HEK293 (cell line): ENCODE data around the gene SLU7.
A peak's percentile ranks its signal among the peaks of the same experiment; 100 is the strongest.

Experiments
- CTCF ChIA-PET: fragments of 350-600 bp; formaldehyde crosslinking; extraction: SDS; loops from one replicate; lab custom pipeline; 2021; ENCODE audit warnings: antibody characterized with exemption; lab: Yijun Ruan, JAX
- POLR2A ChIA-PET: fragments of 300-600 bp; formaldehyde crosslinking; extraction: SDS; loops from one replicate; lab custom pipeline; 2020; ENCODE audit warnings: antibody characterized with exemption, inconsistent platforms; lab: Yijun Ruan, JAX
- H3K27ac ChIP-seq: fragments of 200-500 bp; sonication (Bioruptor generic); 2 replicates; pipeline ENCODE4 v1.5.1; 2014; ENCODE audit warnings: low read depth, low read length, control low read depth, inconsistent platforms; ENCODE audit errors: extremely low read depth
- H3K36me3 ChIP-seq, 2 experiments: fragments of 200-500 bp in 1 of 2; sonication (Bioruptor generic) in 1 of 2; 1 replicate in 1 of 2; 2 replicates in 1 of 2; pipeline ENCODE4 v1.5.1; 2014 to 2017; ENCODE audit warnings: inconsistent platforms in 2 of 2, low read length in 2 of 2; ENCODE audit not compliant: control insufficient read depth in 2 of 2, insufficient read depth in 1 of 2
- H3K4me1 ChIP-seq: fragments of 200-500 bp; sonication (Bioruptor generic); 2 replicates; pipeline ENCODE4 v1.5.1; 2014; ENCODE audit warnings: mild to moderate bottlenecking, low read length, inconsistent platforms; ENCODE audit not compliant: control insufficient read depth, insufficient read depth
- H3K4me3 ChIP-seq: 2 replicates; pipeline ENCODE4 v1.5.1; 2011; ENCODE audit warnings: low read depth, mild to moderate bottlenecking, control low read depth, low read length, moderate library complexity
- H3K9me3 ChIP-seq: fragments of 200-500 bp; sonication (Bioruptor generic); 2 replicates; pipeline ENCODE4 v1.5.1; 2014; ENCODE audit warnings: low read depth, low read length, inconsistent platforms; ENCODE audit not compliant: control insufficient read depth, insufficient read depth
- BCL11B ChIP-seq: fragments of 450-650 bp; formaldehyde crosslinking; IDR thresholded peaks from 2 replicates; pipeline ENCODE4 v1.5.1; 2016; ENCODE audit warnings: low read depth, missing biosample characterization, missing genetic modification characterization
- IKZF3 ChIP-seq: fragments of 450-650 bp; IDR thresholded peaks from 2 replicates; pipeline ENCODE4 v1.5.0; 2018; ENCODE audit warnings: missing biosample characterization, mild to moderate bottlenecking, missing genetic modification characterization, moderate library complexity
- KLF10 ChIP-seq: fragments of 450-650 bp; IDR thresholded peaks from 2 replicates; pipeline ENCODE4 v1.5.1; 2018; ENCODE audit warnings: missing biosample characterization, mild to moderate bottlenecking, missing genetic modification characterization
- MEIS1 ChIP-seq: sonication (generic); formaldehyde crosslinking; IDR thresholded peaks from 2 replicates; pipeline ENCODE4 v1.8.1; 2022; ENCODE audit warnings: missing genetic modification reagents, mild to moderate bottlenecking, borderline replicate concordance
- MZF1 ChIP-seq: fragments of 450-650 bp; formaldehyde crosslinking; IDR thresholded peaks from 2 replicates; pipeline ENCODE4 v1.5.1; 2017; ENCODE audit warnings: missing biosample characterization, missing genetic modification characterization, borderline replicate concordance
- SALL2 ChIP-seq: fragments of 450-650 bp; formaldehyde crosslinking; IDR thresholded peaks from 2 replicates; pipeline ENCODE4 v1.5.0; 2017; ENCODE audit warnings: missing biosample characterization, mild to moderate bottlenecking, missing genetic modification characterization, borderline replicate concordance
- SCRT1 ChIP-seq: fragments of 450-650 bp; formaldehyde crosslinking; IDR thresholded peaks from 2 replicates; pipeline ENCODE4 v1.5.1; 2016; ENCODE audit warnings: missing biosample characterization, missing genetic modification characterization, borderline replicate concordance
- ZBTB17 ChIP-seq: fragments of 450-650 bp; formaldehyde crosslinking; IDR thresholded peaks from 2 replicates; pipeline ENCODE4 v1.5.1; 2016; ENCODE audit warnings: missing biosample characterization, missing genetic modification characterization
- ZEB2 ChIP-seq: fragments of 450-650 bp; formaldehyde crosslinking; IDR thresholded peaks from 2 replicates; pipeline ENCODE4 v1.5.1; 2016; ENCODE audit warnings: missing biosample characterization, missing genetic modification characterization
- ZNF24 ChIP-seq: fragments of 450-650 bp; formaldehyde crosslinking; IDR thresholded peaks from 2 replicates; pipeline ENCODE4 v1.5.1; 2016; ENCODE audit warnings: missing biosample characterization, missing genetic modification characterization
- ZNF335 ChIP-seq: fragments of 450-650 bp; formaldehyde crosslinking; conservative IDR thresholded peaks from 2 replicates; pipeline ENCODE4 v1.5.1; 2016; ENCODE audit warnings: missing biosample characterization, missing genetic modification characterization
- ZNF600 ChIP-seq: fragments of 450-650 bp; formaldehyde crosslinking; IDR thresholded peaks from 2 replicates; pipeline ENCODE4 v1.5.1; 2016; ENCODE audit warnings: missing biosample characterization, missing genetic modification characterization
- ZNF791 ChIP-seq: fragments of 450-650 bp; formaldehyde crosslinking; IDR thresholded peaks from 2 replicates; pipeline ENCODE4 v1.5.1; 2016; ENCODE audit warnings: missing biosample characterization, missing genetic modification characterization
- TF ChIP-seq, protein P1 (sequence below): fragments of 450-650 bp; formaldehyde crosslinking; IDR thresholded peaks from 2 replicates; pipeline ENCODE4 v1.5.1; 2017; ENCODE audit warnings: missing biosample characterization, mild to moderate bottlenecking, missing genetic modification characterization, moderate library complexity
- TF ChIP-seq, protein P2 (sequence below): fragments of 450-650 bp; formaldehyde crosslinking; IDR thresholded peaks from 2 replicates; pipeline ENCODE4 v1.5.1; 2017; ENCODE audit warnings: missing biosample characterization, missing genetic modification characterization
- TF ChIP-seq, protein P3 (sequence below): fragments of 450-650 bp; formaldehyde crosslinking; IDR thresholded peaks from 2 replicates; pipeline ENCODE4 v1.5.1; 2016; ENCODE audit warnings: missing biosample characterization, missing genetic modification characterization
- TF ChIP-seq, protein P4 (sequence below): fragments of 450-650 bp; formaldehyde crosslinking; IDR thresholded peaks from 2 replicates; pipeline ENCODE4 v1.5.1; 2017; ENCODE audit warnings: missing biosample characterization, missing genetic modification characterization
- TF ChIP-seq, protein P5 (sequence below): fragments of 450-650 bp; formaldehyde crosslinking; IDR thresholded peaks from 2 replicates; pipeline ENCODE4 v1.5.1; 2016; ENCODE audit warnings: missing biosample characterization, missing genetic modification characterization
- TF ChIP-seq, protein P6 (sequence below): fragments of 450-650 bp; formaldehyde crosslinking; IDR thresholded peaks from 2 replicates; pipeline ENCODE4 v1.5.1; 2016; ENCODE audit warnings: missing biosample characterization, missing genetic modification characterization

Gene SLU7

DNA sequence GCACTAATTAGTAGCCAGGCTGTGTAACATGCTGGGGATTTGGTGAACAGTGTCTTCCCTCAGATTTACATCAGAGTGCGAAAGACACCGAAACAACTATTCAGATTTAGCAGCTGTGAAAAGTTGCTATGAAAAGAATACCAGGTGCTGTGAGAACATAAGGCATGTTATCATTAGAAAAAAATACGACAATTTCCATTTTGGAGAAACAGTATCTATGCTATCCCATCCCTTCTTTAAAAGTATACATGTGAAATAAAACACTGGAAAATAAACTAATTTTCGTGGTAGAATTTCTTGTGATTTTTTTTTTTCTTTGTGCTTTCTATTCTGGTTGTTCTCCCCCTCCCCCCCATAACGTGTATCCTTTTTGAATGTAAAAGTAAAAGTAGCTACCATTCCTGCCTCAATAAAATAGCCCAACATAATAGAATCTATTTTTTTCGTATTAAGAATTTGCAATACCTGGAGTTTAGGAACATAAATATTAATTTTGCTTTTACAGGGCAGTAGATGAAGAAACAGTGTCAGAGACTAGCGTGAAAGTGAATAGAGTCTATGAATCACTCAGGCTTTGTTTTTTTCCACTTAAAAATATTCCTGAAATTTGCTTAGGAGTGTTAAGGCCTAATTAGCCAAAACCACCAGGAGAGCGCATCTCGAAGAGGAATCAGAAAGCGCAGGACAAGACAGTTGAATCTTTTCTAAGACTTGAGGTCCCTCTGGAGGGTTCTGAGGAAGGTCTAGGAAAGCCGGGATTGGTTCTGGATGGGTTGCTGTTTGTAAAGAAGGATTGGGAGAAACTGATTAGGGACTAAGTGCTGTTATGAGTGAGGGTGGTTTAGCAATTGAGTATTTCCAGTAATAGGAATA, 813 bp upstream of the SLU7 start:
- H3K9me3 ChIP-seq = no peaks in the 10 kb centered on the region
- TF ChIP-seq ZNF335 (tag by site-specific recombination) (peak; percentile 15), ZEB2 (tag by site-specific recombination) (peak; percentile 1; the same call in 1 of the 2 replicates), BCL11B (tag by site-specific recombination) (no peak), IKZF3 (tag by site-specific recombination) (peak; percentile 51; the same call in 1 of the 2 replicates), SALL2 (tag by site-specific recombination) (no peak), KLF10 (tag by site-specific recombination) (0 out of 2 replicates have a peak, but pooled peaks have one; percentile 12), ZBTB17 (tag by site-specific recombination) (peak; percentile 87), ZNF600 (tag by site-specific recombination) (peak; percentile 76), MZF1 (peak; percentile 93; the same call in 1 of the 2 replicates), ZNF24 (0 out of 2 replicates have a peak, but pooled peaks have one; percentile 9)
- TF ChIP-seq, protein P1, sequence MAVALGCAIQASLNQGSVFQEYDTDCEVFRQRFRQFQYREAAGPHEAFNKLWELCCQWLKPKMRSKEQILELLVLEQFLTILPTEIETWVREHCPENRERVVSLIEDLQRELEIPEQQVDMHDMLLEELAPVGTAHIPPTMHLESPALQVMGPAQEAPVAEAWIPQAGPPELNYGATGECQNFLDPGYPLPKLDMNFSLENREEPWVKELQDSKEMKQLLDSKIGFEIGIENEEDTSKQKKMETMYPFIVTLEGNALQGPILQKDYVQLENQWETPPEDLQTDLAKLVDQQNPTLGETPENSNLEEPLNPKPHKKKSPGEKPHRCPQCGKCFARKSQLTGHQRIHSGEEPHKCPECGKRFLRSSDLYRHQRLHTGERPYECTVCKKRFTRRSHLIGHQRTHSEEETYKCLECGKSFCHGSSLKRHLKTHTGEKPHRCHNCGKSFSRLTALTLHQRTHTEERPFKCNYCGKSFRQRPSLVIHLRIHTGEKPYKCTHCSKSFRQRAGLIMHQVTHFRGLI (tag by site-specific recombination) = 0 out of 2 replicates have a peak, but pooled peaks have one; percentile 10
- TF ChIP-seq, protein P2, sequence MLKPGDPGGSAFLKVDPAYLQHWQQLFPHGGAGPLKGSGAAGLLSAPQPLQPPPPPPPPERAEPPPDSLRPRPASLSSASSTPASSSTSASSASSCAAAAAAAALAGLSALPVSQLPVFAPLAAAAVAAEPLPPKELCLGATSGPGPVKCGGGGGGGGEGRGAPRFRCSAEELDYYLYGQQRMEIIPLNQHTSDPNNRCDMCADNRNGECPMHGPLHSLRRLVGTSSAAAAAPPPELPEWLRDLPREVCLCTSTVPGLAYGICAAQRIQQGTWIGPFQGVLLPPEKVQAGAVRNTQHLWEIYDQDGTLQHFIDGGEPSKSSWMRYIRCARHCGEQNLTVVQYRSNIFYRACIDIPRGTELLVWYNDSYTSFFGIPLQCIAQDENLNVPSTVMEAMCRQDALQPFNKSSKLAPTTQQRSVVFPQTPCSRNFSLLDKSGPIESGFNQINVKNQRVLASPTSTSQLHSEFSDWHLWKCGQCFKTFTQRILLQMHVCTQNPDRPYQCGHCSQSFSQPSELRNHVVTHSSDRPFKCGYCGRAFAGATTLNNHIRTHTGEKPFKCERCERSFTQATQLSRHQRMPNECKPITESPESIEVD = peak; percentile 59
- TF ChIP-seq, protein P3, sequence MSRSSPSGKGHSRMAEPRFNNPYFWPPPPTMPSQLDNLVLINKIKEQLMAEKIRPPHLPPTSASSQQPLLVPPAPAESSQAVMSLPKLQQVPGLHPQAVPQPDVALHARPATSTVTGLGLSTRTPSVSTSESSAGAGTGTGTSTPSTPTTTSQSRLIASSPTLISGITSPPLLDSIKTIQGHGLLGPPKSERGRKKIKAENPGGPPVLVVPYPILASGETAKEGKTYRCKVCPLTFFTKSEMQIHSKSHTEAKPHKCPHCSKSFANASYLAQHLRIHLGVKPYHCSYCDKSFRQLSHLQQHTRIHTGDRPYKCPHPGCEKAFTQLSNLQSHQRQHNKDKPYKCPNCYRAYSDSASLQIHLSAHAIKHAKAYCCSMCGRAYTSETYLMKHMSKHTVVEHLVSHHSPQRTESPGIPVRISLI = peak; percentile 98
- TF ChIP-seq, protein P4, sequence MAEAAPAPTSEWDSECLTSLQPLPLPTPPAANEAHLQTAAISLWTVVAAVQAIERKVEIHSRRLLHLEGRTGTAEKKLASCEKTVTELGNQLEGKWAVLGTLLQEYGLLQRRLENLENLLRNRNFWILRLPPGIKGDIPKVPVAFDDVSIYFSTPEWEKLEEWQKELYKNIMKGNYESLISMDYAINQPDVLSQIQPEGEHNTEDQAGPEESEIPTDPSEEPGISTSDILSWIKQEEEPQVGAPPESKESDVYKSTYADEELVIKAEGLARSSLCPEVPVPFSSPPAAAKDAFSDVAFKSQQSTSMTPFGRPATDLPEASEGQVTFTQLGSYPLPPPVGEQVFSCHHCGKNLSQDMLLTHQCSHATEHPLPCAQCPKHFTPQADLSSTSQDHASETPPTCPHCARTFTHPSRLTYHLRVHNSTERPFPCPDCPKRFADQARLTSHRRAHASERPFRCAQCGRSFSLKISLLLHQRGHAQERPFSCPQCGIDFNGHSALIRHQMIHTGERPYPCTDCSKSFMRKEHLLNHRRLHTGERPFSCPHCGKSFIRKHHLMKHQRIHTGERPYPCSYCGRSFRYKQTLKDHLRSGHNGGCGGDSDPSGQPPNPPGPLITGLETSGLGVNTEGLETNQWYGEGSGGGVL = no peak
- H3K27ac ChIP-seq = peak overlapping the region; percentile 25
- ChIA-PET POLR2A (interaction anchor here (0.7 to 2.5 kb wide), 10 partner anchors 14 to 1185 kb away, joined by 3 to 21 read pairs (median 6); partner anchors contain the start of gene FAM200C), CTCF (interaction anchor here (0.5 to 8.8 kb wide), 4 partner anchors 19 to 775 kb away, joined by 3 to 56 read pairs (median 4); no protein-coding TSS in a partner anchor)
- H3K4me3 ChIP-seq = peak overlapping the region; percentile 99
- H3K36me3 ChIP-seq = peaks cover 2 to 29% of the 10 kb centered on the region in 2 experiments
- no peaks in the 10 kb centered on the region; the same call in 1 of the 2 replicates for H3K4me1 ChIP-seq

DNA sequence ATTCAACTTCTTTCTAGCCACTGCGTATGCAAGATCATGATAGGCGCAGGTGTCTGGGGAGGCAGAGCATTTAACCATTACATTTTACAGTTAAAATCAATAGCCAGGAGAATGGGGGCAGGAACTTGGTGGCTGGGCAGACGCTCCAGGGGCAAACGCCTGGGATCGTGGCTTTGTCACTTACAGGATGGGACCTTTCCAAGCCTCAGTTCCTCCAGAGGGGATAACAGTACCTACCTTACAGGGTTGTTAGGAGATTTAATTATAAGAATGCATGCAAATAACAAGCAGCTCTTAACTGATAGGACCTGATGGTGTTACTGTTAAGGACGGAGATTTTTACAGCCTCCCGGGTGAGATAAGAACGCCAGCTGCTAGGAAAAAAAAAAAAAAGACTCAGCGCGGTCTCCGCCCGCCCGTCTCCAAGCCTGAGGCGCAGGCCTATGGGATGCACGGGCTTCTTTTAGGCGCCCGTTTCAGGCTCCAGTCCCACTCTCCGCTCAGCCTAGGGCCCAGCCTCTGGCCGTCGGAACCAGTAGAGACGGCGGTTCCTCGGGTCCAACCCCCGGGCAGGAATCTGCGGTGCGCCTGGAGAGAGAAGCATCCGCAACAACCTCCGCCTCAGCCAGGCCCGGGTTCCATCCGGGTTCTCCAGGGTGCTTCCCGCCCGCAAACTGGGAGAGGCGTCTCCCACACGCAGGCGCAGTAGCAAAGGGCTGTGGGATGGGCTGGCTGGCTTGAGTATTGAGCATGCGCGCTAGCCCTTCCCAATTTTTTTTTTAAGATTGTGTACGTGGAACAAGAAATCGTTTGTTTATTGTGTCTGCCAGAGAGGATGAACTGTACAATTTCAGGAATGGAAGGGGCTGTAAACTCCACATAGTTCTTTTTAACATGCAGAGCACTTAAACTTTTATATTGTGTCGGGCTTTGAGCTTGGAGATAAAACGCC, 19.2 kb downstream of the SLU7 start, which contains the start of gene FAM200C:
Gene FAM200C (minus strand): TSS at position 653 of the 952 bp plus-strand sequence. CDS start 4,564 bp downstream, outside the sequence.
- CTCF ChIA-PET = interaction anchor here (0.5 to 2.7 kb wide), 4 partner anchors 9 to 54 kb away, joined by 3 to 10 read pairs (median 3); no protein-coding TSS in a partner anchor
- H3K36me3 ChIP-seq = peaks cover 27 to 43% of the 10 kb centered on the region in 2 experiments
- no peak for TF ChIP-seq ZNF791 (tag by site-specific recombination)
- TF ChIP-seq, protein P5, sequence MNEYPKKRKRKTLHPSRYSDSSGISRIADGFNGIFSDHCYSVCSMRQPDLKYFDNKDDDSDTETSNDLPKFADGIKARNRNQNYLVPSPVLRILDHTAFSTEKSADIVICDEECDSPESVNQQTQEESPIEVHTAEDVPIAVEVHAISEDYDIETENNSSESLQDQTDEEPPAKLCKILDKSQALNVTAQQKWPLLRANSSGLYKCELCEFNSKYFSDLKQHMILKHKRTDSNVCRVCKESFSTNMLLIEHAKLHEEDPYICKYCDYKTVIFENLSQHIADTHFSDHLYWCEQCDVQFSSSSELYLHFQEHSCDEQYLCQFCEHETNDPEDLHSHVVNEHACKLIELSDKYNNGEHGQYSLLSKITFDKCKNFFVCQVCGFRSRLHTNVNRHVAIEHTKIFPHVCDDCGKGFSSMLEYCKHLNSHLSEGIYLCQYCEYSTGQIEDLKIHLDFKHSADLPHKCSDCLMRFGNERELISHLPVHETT (tag by site-specific recombination) = no peak
- TF ChIP-seq, protein P6, sequence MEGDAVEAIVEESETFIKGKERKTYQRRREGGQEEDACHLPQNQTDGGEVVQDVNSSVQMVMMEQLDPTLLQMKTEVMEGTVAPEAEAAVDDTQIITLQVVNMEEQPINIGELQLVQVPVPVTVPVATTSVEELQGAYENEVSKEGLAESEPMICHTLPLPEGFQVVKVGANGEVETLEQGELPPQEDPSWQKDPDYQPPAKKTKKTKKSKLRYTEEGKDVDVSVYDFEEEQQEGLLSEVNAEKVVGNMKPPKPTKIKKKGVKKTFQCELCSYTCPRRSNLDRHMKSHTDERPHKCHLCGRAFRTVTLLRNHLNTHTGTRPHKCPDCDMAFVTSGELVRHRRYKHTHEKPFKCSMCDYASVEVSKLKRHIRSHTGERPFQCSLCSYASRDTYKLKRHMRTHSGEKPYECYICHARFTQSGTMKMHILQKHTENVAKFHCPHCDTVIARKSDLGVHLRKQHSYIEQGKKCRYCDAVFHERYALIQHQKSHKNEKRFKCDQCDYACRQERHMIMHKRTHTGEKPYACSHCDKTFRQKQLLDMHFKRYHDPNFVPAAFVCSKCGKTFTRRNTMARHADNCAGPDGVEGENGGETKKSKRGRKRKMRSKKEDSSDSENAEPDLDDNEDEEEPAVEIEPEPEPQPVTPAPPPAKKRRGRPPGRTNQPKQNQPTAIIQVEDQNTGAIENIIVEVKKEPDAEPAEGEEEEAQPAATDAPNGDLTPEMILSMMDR (tag by site-specific recombination) = no peak
- peak; percentile 85 for TF ChIP-seq ZNF600 (tag by site-specific recombination)
- TF ChIP-seq SCRT1 (tag by site-specific recombination) = no peak
- no peak for TF ChIP-seq MEIS1 (CRISPR knock-in tag)

More for the DNA sequence above, 19.2 kb downstream of the SLU7 start, which contains the start of gene FAM200C:
- Histone ChIP-seq H3K9me3 (no peaks in the 10 kb centered on the region), H3K4me3 (peak within 1 kb of the TSS; percentile 58), H3K4me1 (peaks cover 5% of the 10 kb centered on the region), H3K27ac (peak within 1 kb of the TSS; percentile 97)
- POLR2A ChIA-PET = interaction anchor here (0.5 to 2.3 kb wide), 5 partner anchors 9 to 1150 kb away, joined by 3 to 21 read pairs (median 3); partner anchors contain the start of gene SLU7
